Heart right ventricle (tissue), 16 donors: ENCODE data around the gene MRM2. TPM values are rescaled to one million over a fixed set of nuclear protein-coding genes. Genes with fewer than 3 reads are reported as not detected.

Source experiments
- ATAC-seq, 8 donors: fragments of 200-7000 bp; cut with Tn5 transposase; one replicate each; pipeline ENCODE4 v1.9.1; 2020; ENCODE audit warnings: mild to moderate bottlenecking in 8 of 8, moderate library complexity in 8 of 8, moderate number of reproducible peaks in 1 of 8
- DNase-seq, 2 donors: peaks; one replicate each; pipeline ENCODE4 v3.0.0-alpha.2; 2020
- H3K27ac ChIP-seq, 10 donors: fragments of 200-600 bp; sonication (generic) in 2 of 10; one replicate each; pipeline versions ENCODE4 v1.5.0 to v1.8.0; 2020 to 2022; ENCODE audit warnings: mild to moderate bottlenecking in 3 of 10
- H3K27me3 ChIP-seq, 7 donors: fragments of 200-600 bp; one replicate each; pipeline ENCODE4 v1.8.0; 2021 to 2022; ENCODE audit warnings: mild to moderate bottlenecking in 2 of 7
- H3K36me3 ChIP-seq, 9 donors: fragments of 200-600 bp; sonication (generic) in 1 of 9; one replicate each; pipeline versions ENCODE4 v1.5.0 to v1.8.0; 2020 to 2022; ENCODE audit warnings: mild to moderate bottlenecking in 2 of 9
- H3K4me1 ChIP-seq, 9 donors: fragments of 200-600 bp; sonication (generic) in 1 of 9; one replicate each; pipeline versions ENCODE4 v1.5.0 to v1.8.0; 2020 to 2022; ENCODE audit warnings: mild to moderate bottlenecking in 4 of 9
- H3K4me3 ChIP-seq, 10 donors: fragments of 200-600 bp; sonication (generic) in 2 of 10; one replicate each; pipeline versions ENCODE4 v1.5.0 to v1.8.0; 2020 to 2022; ENCODE audit warnings: mild to moderate bottlenecking in 7 of 10, moderate library complexity in 2 of 10
- H3K9me3 ChIP-seq, 11 donors: fragments of 200-600 bp in 10 of 11; sonication (generic) in 2 of 11; one replicate each; pipeline versions ENCODE4 v1.5.0 to v1.8.0; 2013 to 2022; ENCODE audit warnings: mild to moderate bottlenecking in 2 of 11, control low read depth in 1 of 11, moderate library complexity in 1 of 11
- CTCF ChIP-seq, 9 donors: fragments of 200-600 bp; sonication (generic) in 2 of 9; IDR thresholded peaks; one replicate each; pipeline versions ENCODE4 v1.5.0 to v1.8.0; 2021 to 2022; ENCODE audit warnings: antibody characterized with exemption in 9 of 9, mild to moderate bottlenecking in 5 of 9, moderate library complexity in 1 of 9
- WGBS, 2 donors: extraction: QIAGEN DNeasy Blood & Tissue Kit; methylation state at CpG; one replicate each; pipeline ENCODE4 v1.1.7; 2013; ENCODE audit warnings: inconsistent platforms in 1 of 2; 5-methylcytosine and 5-hydroxymethylcytosine counted together
- intact Hi-C, 10 donors: fragments of 100-400 bp; cut with DNase I; formaldehyde crosslinking; loops; one replicate each; pipeline versions ENCODE4 v1.11.1 to v1.14.2; 2022
- polyA plus RNA-seq, 2 donors: library from polyadenylated mRNA; stranded (reverse); fragments of 200-250 nt; gene quantifications; one replicate each; pipeline ENCODE4 v1.2.3, GENCODE V29; 2013
- total RNA-seq, 10 donors: library from RNA; stranded (reverse); fragmentation: NEBNext Ultra II Directional in 3 of 10; extraction: Animal tissue kit (Norgen Biotek cat#: 25700) in 3 of 10; gene quantifications; one replicate each; pipeline versions ENCODE4 v1.2.1 to v1.2.4, GENCODE V29; 2021 to 2023
- donor health status: Arrhythmogenic right ventricular cardiomyopathy.
- donor health status: ischemic (EF 13 %, LVEDD 7.1; RV severe dilation, severe dysfunction).
- donor health status: healthy with polysubstance abuse.
- donor health status: DM: no; HTN: yes; CAD: no.
- donor health status: DM: no; HTN: no; CAD: no.
- donor health status: ischemic (EF 25% LVEDD 6.9; RV normal size, moderate dysfunction).
- donor health status: ischemic (EF 25% LVEDD 5.7; RV mildly dilated, moderate dysfunction).
- donor health status: healthy.
- donor health status: DM: yes; HTN: yes; CAD: no.
- donor health status: Ischemic cardiomyopathy.
- donor health status: ischemic (EF 35%, LVEDD 5.7; RV mildly dilated, moderate dysfunction).
- donor health status: nonischemic (EF 11% LVEDD 7.7; RV severe dilation, severe dysfunction).
- donor health status: DM: yes; HTN: yes; CAD: no.
- donor health status: PGD.
- donor health status: ischemic (EF 29% LVEDD 5.4; RV normal size, mild dysfunction).
- donor health status: nonischemic (EF 23%, LVEDD 6.1; RV moderate dilation, normal function).

The MRM2 gene
- total and polyA plus RNA-seq, 12 donors: 14.2 to 25.0 (median 19.6) TPM

DNA sequence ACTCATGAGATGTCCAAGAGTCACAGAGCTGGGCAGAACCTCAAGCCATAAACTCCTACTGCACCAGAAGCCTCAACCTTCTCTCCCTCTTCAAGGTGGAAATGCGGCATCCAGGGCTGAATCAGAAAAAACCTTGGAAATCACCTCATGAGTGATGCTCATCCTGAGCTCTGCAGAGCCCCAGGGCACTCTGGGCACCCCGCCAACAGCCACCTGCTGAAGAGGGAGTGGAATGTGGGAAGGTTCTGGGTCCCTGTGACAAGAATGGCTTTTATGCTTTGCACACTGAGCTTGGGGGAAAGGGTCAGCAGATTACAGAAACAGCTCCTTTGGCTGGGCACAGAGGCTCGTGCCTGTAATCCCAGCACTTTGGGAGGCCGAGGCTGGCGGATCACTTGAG is 18.8 kb upstream of the MRM2 start:
- Histone ChIP-seq H3K9me3 (no peaks in the 10 kb centered on the region), H3K4me3 (no peak overlapping the region), H3K27me3 (no peaks in the 10 kb centered on the region), H3K27ac (no peak overlapping the region), H3K36me3 (peaks cover 0 to 62% (median 12%) of the 10 kb centered on the region in 9 donors), H3K4me1 (peaks cover 0 to 10% (median 0%) of the 10 kb centered on the region in 9 donors)
- WGBS, 2 donors: 82 to 87% methylated on average over 5 of the region's 5 CpGs
- TF ChIP-seq CTCF (IDR thresholded peaks at IDR 0.05): no peak
- no peak for ATAC-seq
- DNase-seq: no peak
- intact Hi-C loops: no loop called here

DNA sequence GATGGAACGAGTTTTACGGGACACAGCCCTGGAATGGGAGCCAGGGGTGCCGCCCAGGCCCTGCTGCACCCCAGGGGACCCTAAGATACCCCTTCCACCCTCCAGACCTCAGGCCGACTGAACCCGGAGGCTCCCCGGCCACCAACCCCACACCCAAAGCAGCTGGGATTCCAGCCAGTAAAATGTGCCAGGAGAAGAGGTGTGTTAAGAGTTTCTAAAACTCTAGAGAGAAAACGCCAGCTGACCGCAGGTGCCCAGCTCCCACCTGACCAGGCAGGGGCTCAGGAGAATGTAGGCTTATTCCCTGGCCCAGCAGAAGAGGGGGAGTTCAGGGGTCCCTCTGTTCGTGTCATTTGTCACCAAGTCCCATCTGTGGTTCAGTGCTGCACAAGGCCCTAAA is 17.5 kb upstream of the MRM2 start:
- H3K27me3 ChIP-seq: no peaks in the 10 kb centered on the region
- WGBS, 2 donors: 93 to 95% methylated on average over 9 of the region's 9 CpGs
- H3K4me1 ChIP-seq: peaks cover 0 to 10% (median 0%) of the 10 kb centered on the region in 9 donors
- ATAC-seq (no peak), DNase-seq (no peak)
- H3K27ac ChIP-seq: no peak overlapping the region
- no peak overlapping the region for H3K4me3 ChIP-seq
- TF ChIP-seq CTCF (IDR thresholded peaks at IDR 0.05): no peak
- intact Hi-C loops: loop anchor here in 2 of 10 donors (10.0 kb wide), 1 partner anchor 85 kb away; no protein-coding TSS in a partner anchor
- no peaks in the 10 kb centered on the region for H3K9me3 ChIP-seq
- H3K36me3 ChIP-seq: peaks cover 0 to 67% (median 12%) of the 10 kb centered on the region in 9 donors

DNA sequence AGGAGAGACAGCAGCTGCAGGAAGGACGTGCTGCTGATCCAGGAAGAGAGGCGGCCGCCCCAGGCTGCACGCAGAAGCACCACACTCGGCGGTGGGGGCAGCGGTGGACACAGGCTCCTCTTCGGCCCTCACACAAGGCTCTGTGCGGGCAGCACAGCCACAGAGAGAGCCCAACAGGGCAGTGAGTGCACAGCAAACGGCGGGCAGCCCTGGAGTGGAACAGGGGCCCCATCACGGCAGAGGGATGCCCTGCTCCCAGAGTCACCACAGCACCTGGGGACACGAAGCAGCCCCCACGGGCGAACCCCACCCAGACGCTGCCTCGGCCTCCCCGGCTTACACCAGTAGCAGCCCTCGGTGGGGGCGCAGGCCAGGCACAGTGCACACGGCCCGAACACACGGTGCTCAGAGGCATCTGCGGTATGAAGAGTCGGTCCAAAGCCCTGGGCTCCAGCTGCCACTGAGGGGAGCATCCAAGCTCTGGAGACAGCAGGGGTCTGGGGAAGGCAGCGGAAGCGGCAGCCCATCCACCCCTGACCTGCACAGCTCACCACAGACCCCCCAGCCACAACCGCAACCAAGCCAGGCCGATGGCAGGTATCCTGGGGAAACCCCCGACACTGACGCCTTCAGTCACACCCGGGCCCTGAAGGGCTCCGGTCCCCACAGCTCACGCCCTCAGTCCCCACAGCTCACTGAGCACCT is 16.8 kb upstream of the MRM2 start:
- Histone ChIP-seq H3K27me3 (no peaks in the 10 kb centered on the region), H3K4me1 (peaks cover 0 to 10% (median 0%) of the 10 kb centered on the region in 9 donors), H3K9me3 (no peaks in the 10 kb centered on the region), H3K4me3 (no peak overlapping the region), H3K27ac (no peak overlapping the region), H3K36me3 (peaks cover 0 to 67% (median 10%) of the 10 kb centered on the region in 9 donors)
- intact Hi-C loops: loop anchor here in 2 of 10 donors (10.0 kb wide), 1 partner anchor 86 kb away; no protein-coding TSS in a partner anchor
- no peak for DNase-seq
- 94 to 97% methylated on average over 33 to 34 of the region's 34 CpGs for WGBS, 2 donors
- no peak for TF ChIP-seq CTCF (IDR thresholded peaks at IDR 0.05)
- no peak for ATAC-seq

GRCh38 chr7:2257651-2258050 is 15.6 kb upstream of the MRM2 start:
- ATAC-seq (no peak), DNase-seq (no peak)
- Histone ChIP-seq H3K27me3 (no peaks in the 10 kb centered on the region), H3K4me3 (no peak overlapping the region), H3K36me3 (peaks cover 0 to 62% (median 0%) of the 10 kb centered on the region in 9 donors), H3K9me3 (no peaks in the 10 kb centered on the region), H3K27ac (no peak overlapping the region), H3K4me1 (peaks cover 0 to 10% (median 0%) of the 10 kb centered on the region in 9 donors)
- intact Hi-C loops: loop anchor here in 2 of 10 donors (10.0 kb wide), 1 partner anchor 87 kb away; no protein-coding TSS in a partner anchor
- no peak for TF ChIP-seq CTCF (IDR thresholded peaks at IDR 0.05)
- WGBS, 2 donors: 94 to 96% methylated on average over 17 of the region's 17 CpGs
